GM12874 (cell line): ENCODE results near the gene TCP11L1.

Source experiments
- TF ChIP-seq, protein P1 (sequence below): IDR thresholded peaks from 2 replicates; pipeline ENCODE4 v1.5.1; 2011; ENCODE audit warnings: low read depth, mild to moderate bottlenecking, control low read depth, low read length, moderate library complexity; ENCODE audit not compliant: insufficient read depth

The TCP11L1 gene, protein sequence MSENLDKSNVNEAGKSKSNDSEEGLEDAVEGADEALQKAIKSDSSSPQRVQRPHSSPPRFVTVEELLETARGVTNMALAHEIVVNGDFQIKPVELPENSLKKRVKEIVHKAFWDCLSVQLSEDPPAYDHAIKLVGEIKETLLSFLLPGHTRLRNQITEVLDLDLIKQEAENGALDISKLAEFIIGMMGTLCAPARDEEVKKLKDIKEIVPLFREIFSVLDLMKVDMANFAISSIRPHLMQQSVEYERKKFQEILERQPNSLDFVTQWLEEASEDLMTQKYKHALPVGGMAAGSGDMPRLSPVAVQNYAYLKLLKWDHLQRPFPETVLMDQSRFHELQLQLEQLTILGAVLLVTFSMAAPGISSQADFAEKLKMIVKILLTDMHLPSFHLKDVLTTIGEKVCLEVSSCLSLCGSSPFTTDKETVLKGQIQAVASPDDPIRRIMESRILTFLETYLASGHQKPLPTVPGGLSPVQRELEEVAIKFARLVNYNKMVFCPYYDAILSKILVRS

DNA sequence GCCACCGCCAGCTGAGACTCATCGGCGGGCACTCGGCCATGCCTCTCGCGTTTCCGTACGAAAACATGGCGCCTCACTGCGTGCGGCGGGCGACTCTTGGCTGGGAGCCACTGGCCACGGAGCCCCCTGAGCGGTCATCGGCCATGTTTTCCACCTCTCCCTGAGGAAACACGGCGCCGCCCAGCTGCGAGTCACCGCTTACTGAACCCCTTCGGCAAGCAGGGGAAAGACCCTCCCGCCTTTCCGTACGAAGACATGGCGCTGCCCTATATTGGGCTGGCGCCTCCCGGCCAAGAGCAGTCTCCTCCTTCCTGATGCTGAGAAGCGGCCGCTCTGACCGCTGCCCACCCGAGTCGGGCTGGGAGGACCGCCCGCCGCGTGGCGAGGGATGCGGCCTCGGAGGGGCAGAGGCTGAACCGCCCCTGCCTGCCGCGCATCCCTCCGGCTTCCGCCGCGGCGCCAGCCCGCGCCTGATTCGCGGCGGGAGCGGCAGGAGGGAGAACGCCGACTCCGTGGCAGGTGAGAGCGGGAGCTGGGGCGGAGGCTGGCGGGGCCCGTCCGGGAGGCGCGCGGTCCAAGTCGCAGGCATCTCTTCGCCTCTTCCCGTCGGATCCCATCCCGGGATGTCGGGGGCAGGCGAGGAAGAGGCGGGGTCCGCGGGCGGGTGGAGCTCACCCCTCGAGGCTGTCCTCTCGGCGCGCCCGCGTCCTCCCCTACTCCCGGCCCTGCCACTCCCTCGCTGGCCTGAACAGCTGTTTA, at the start of gene TCP11L1:
Gene TCP11L1 (plus strand): TSS at position 299 of the 759 bp plus-strand sequence. CDS start 4,202 bp downstream, outside the sequence.
- TF ChIP-seq, protein P1, sequence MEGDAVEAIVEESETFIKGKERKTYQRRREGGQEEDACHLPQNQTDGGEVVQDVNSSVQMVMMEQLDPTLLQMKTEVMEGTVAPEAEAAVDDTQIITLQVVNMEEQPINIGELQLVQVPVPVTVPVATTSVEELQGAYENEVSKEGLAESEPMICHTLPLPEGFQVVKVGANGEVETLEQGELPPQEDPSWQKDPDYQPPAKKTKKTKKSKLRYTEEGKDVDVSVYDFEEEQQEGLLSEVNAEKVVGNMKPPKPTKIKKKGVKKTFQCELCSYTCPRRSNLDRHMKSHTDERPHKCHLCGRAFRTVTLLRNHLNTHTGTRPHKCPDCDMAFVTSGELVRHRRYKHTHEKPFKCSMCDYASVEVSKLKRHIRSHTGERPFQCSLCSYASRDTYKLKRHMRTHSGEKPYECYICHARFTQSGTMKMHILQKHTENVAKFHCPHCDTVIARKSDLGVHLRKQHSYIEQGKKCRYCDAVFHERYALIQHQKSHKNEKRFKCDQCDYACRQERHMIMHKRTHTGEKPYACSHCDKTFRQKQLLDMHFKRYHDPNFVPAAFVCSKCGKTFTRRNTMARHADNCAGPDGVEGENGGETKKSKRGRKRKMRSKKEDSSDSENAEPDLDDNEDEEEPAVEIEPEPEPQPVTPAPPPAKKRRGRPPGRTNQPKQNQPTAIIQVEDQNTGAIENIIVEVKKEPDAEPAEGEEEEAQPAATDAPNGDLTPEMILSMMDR, result no peak

DNA sequence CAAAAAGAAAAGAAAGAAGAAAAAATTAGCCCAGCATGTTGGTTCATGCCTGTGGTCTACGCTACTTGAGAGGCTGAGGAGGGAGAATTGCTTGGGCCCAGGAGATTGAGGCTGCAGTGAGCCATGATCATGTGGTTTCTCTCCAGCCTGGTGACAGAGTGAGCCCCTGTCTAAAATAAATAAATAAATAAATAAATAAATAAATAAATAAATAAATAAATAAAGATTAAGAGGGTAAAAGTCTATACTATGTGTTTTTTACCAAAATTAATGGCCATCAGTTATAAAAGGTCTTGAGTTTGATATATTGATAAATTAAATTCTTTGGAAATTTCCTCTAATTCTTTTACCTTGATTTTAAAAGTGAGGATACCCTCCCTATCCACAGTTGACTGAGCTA, 48.9 kb upstream of the TCP11L1 start:
- TF ChIP-seq, protein P1, result no peak

DNA sequence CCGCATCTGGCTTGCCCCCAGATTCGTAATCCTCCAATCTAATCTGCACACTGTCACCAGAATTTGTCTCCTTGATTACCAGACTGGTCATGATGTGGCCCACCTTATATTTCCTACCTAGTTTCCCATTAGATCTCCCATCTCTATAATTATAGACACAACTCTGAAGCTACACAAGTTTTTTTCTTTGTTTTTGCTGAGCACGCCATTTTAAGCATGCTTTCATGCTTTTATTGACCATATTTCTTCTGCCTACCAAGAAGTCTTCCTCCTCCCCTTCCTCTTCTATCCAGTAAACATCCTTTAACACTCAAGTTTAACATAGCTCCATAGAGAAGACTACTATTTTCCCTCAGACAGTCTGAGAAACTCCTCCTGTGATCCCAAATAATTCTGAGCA, 47.9 kb upstream of the TCP11L1 start:
- TF ChIP-seq, protein P1, result no peak

DNA sequence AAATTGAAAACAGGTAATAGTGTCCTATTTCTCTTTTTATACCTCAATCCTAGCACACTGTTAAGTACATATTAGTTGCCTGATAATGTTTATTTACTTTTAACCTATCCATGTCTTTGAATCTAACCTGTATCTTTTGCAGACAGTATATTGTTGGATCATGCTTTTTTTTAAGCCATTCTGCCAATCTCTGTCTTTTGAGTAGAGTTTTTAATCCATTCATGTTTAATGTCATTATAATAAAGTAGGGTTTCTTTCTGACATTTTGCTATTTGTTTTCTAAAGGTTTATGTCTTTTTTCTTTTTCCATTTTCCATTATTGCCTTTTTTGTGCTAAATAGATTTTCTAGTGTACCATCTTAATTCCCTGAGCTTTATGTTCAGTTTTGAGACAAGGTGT, 47.5 kb upstream of the TCP11L1 start:
- TF ChIP-seq, protein P1, result no peak

DNA sequence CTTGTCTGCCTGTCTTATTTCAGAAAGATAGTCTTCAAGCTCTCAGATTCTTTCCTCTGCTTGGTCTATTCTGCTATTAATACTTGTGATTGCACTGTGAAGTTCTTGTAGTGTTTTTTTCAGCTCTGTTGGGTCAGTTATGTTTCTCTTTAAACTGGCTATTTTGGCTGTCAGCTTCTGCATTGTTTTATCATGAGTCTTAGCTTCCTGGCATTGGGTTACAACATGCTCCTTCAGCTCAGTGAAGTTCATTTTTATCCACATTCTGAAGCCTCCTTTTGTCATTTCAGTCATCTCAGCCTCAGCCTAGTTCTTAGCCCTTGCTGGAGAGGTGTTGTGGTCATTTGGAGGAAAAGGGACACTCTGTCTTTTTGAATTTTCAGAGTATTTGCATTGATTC, 39.2 kb upstream of the TCP11L1 start:
- TF ChIP-seq, protein P1, result no peak

DNA sequence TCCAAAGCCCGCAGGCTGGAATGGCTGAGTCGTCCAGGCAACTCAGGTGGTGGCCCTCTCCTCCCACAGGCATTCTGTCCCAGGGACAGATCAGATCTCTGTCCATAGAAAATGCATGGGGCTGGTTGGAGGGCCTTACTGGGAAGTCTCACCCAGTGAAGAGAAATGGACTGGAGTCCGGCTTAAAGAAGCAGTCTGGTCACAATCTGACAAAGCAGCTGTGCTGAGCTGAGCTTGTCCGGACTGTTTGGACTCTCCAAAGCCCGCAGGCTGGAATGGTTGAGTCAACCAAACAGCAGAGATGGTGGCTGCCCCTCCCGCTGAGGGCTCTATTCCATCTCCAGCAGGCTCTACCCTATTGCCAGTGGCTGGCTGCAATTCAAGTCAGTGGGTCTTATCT, 38.1 kb upstream of the TCP11L1 start:
- TF ChIP-seq, protein P1, result no peak
